HEK293 (cell line): ENCODE data around the gene DOCK4.

Source experiments
- CTCF ChIA-PET: fragments of 350-600 bp; formaldehyde crosslinking; extraction: SDS; loops from one replicate; lab custom pipeline; 2021; ENCODE audit warnings: antibody characterized with exemption; lab: Yijun Ruan, JAX
- POLR2A ChIA-PET: fragments of 300-600 bp; formaldehyde crosslinking; extraction: SDS; loops from one replicate; lab custom pipeline; 2020; ENCODE audit warnings: antibody characterized with exemption, inconsistent platforms; lab: Yijun Ruan, JAX
- H3K27ac ChIP-seq: fragments of 200-500 bp; sonication (Bioruptor generic); 2 replicates; pipeline ENCODE4 v1.5.1; 2014; ENCODE audit warnings: low read depth, low read length, control low read depth, inconsistent platforms; ENCODE audit errors: extremely low read depth
- H3K36me3 ChIP-seq, 2 experiments: fragments of 200-500 bp in 1 of 2; sonication (Bioruptor generic) in 1 of 2; 1 replicate in 1 of 2; 2 replicates in 1 of 2; pipeline ENCODE4 v1.5.1; 2014 to 2017; ENCODE audit warnings: inconsistent platforms in 2 of 2, low read length in 2 of 2; ENCODE audit not compliant: control insufficient read depth in 2 of 2, insufficient read depth in 1 of 2
- H3K4me1 ChIP-seq: fragments of 200-500 bp; sonication (Bioruptor generic); 2 replicates; pipeline ENCODE4 v1.5.1; 2014; ENCODE audit warnings: mild to moderate bottlenecking, low read length, inconsistent platforms; ENCODE audit not compliant: control insufficient read depth, insufficient read depth
- H3K4me3 ChIP-seq: 2 replicates; pipeline ENCODE4 v1.5.1; 2011; ENCODE audit warnings: low read depth, mild to moderate bottlenecking, control low read depth, low read length, moderate library complexity
- H3K9me3 ChIP-seq: fragments of 200-500 bp; sonication (Bioruptor generic); 2 replicates; pipeline ENCODE4 v1.5.1; 2014; ENCODE audit warnings: low read depth, low read length, inconsistent platforms; ENCODE audit not compliant: control insufficient read depth, insufficient read depth
- EGR2 ChIP-seq: fragments of 450-650 bp; formaldehyde crosslinking; IDR thresholded peaks from 2 replicates; pipeline ENCODE4 v1.5.1; 2016; ENCODE audit warnings: low read depth, missing biosample characterization, missing genetic modification characterization
- KLF7 ChIP-seq: fragments of 450-650 bp; formaldehyde crosslinking; IDR thresholded peaks from 2 replicates; pipeline ENCODE4 v1.5.1; 2016; ENCODE audit warnings: missing biosample characterization, missing genetic modification characterization, borderline replicate concordance
- KLF8 ChIP-seq: fragments of 450-650 bp; formaldehyde crosslinking; IDR thresholded peaks from 2 replicates; pipeline ENCODE4 v1.5.1; 2016; ENCODE audit warnings: missing biosample characterization, missing genetic modification characterization
- KLF9 ChIP-seq: fragments of 450-650 bp; formaldehyde crosslinking; IDR thresholded peaks from 2 replicates; pipeline ENCODE4 v1.5.1; 2016; ENCODE audit warnings: missing biosample characterization, missing genetic modification characterization, low read depth
- SP7 ChIP-seq: fragments of 450-650 bp; formaldehyde crosslinking; IDR thresholded peaks from 2 replicates; pipeline ENCODE4 v1.5.1; 2016; ENCODE audit warnings: missing biosample characterization, missing genetic modification characterization
- ZBTB20 ChIP-seq: fragments of 450-650 bp; formaldehyde crosslinking; IDR thresholded peaks from 2 replicates; pipeline ENCODE4 v1.5.1; 2016; ENCODE audit warnings: missing biosample characterization, missing genetic modification characterization
- ZFHX2 ChIP-seq: fragments of 450-650 bp; formaldehyde crosslinking; conservative IDR thresholded peaks from 2 replicates; pipeline ENCODE4 v1.5.1; 2016; ENCODE audit warnings: missing biosample characterization, missing genetic modification characterization
- ZFP37 ChIP-seq: fragments of 450-650 bp; formaldehyde crosslinking; IDR thresholded peaks from 2 replicates; pipeline ENCODE4 v1.5.1; 2016; ENCODE audit warnings: missing biosample characterization, missing genetic modification characterization
- ZFP41 ChIP-seq: fragments of 450-650 bp; formaldehyde crosslinking; IDR thresholded peaks from 2 replicates; pipeline ENCODE4 v1.5.1; 2016; ENCODE audit warnings: missing biosample characterization, missing genetic modification characterization, borderline replicate concordance
- ZNF138 ChIP-seq: fragments of 450-650 bp; formaldehyde crosslinking; IDR thresholded peaks from 2 replicates; pipeline ENCODE4 v1.5.1; 2016; ENCODE audit warnings: missing biosample characterization, missing genetic modification characterization, borderline replicate concordance
- ZNF530 ChIP-seq: fragments of 450-650 bp; formaldehyde crosslinking; IDR thresholded peaks from 2 replicates; pipeline ENCODE4 v1.5.1; 2016; ENCODE audit warnings: low read depth, missing biosample characterization, missing genetic modification characterization
- ZNF549 ChIP-seq: fragments of 450-650 bp; IDR thresholded peaks from 2 replicates; pipeline ENCODE4 v1.5.1; 2018; ENCODE audit warnings: missing biosample characterization, missing genetic modification characterization, mild to moderate bottlenecking, inconsistent platforms, moderate library complexity
- ZNF626 ChIP-seq: fragments of 450-650 bp; sonication (Bioruptor Pico); formaldehyde crosslinking; IDR thresholded peaks from 2 replicates; pipeline ENCODE4 v1.5.1; 2018; ENCODE audit warnings: missing biosample characterization, missing genetic modification characterization, inconsistent platforms
- ZNF76 ChIP-seq: fragments of 450-650 bp; formaldehyde crosslinking; IDR thresholded peaks from 2 replicates; pipeline ENCODE4; 2016; ENCODE audit warnings: low read depth, missing biosample characterization, missing genetic modification characterization, borderline replicate concordance
- ZNF830 ChIP-seq: fragments of 450-650 bp; IDR thresholded peaks from 2 replicates; pipeline ENCODE4 v1.5.0; 2018; ENCODE audit warnings: missing biosample characterization, missing genetic modification characterization, low read depth, mild to moderate bottlenecking, moderate library complexity
- TF ChIP-seq, protein P1 (sequence below): fragments of 450-650 bp; formaldehyde crosslinking; IDR thresholded peaks from 2 replicates; pipeline ENCODE4 v1.5.1; 2017; ENCODE audit warnings: missing biosample characterization, missing genetic modification characterization
- TF ChIP-seq, protein P2 (sequence below): fragments of 450-650 bp; formaldehyde crosslinking; IDR thresholded peaks from 2 replicates; pipeline ENCODE4 v1.5.1; 2016; ENCODE audit warnings: missing biosample characterization, missing genetic modification characterization
- TF ChIP-seq, protein P3 (sequence below): fragments of 450-650 bp; formaldehyde crosslinking; IDR thresholded peaks from 2 replicates; pipeline ENCODE4 v1.5.1; 2016; ENCODE audit warnings: missing biosample characterization, missing genetic modification characterization
- TF ChIP-seq, protein P4 (sequence below): fragments of 450-650 bp; formaldehyde crosslinking; IDR thresholded peaks from 2 replicates; pipeline ENCODE4 v1.5.1; 2017; ENCODE audit warnings: missing biosample characterization, missing genetic modification characterization
- TF ChIP-seq, protein P5 (sequence below): fragments of 450-650 bp; formaldehyde crosslinking; IDR thresholded peaks from 2 replicates; pipeline ENCODE4 v1.5.1; 2016; ENCODE audit warnings: missing biosample characterization, missing genetic modification characterization, borderline replicate concordance

Gene DOCK4

DNA sequence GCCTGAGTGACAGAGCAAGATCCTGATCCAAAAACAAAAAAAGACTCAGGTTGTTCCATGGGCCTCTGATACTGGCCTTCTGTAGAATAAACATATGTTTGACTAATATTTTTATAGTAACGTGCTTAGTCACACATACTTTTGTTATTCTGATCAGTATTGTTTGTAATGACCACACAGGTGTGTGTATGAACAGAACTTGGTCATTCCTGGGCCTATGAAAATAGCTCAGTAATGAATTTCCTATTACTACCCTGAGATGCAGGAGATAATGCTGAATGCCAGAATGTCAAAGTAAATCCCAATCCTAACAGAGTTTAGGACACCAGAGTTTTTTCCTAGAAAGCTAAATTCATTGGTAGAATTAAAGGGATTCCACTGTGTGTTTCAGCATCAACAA is 108.7 kb downstream of the DOCK4 start:
- CTCF ChIA-PET = no interaction called here
- Histone ChIP-seq H3K27ac (no peak overlapping the region), H3K4me3 (no peak overlapping the region), H3K36me3 (no peaks in the 10 kb centered on the region), H3K4me1 (no peaks in the 10 kb centered on the region), H3K9me3 (no peaks in the 10 kb centered on the region)
- TF ChIP-seq ZNF138 (tag by site-specific recombination) = no peak
- TF ChIP-seq, protein P1, sequence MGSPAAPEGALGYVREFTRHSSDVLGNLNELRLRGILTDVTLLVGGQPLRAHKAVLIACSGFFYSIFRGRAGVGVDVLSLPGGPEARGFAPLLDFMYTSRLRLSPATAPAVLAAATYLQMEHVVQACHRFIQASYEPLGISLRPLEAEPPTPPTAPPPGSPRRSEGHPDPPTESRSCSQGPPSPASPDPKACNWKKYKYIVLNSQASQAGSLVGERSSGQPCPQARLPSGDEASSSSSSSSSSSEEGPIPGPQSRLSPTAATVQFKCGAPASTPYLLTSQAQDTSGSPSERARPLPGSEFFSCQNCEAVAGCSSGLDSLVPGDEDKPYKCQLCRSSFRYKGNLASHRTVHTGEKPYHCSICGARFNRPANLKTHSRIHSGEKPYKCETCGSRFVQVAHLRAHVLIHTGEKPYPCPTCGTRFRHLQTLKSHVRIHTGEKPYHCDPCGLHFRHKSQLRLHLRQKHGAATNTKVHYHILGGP = 0 out of 2 replicates have a peak, but pooled peaks have one; percentile 44
- POLR2A ChIA-PET = no interaction called here

DNA sequence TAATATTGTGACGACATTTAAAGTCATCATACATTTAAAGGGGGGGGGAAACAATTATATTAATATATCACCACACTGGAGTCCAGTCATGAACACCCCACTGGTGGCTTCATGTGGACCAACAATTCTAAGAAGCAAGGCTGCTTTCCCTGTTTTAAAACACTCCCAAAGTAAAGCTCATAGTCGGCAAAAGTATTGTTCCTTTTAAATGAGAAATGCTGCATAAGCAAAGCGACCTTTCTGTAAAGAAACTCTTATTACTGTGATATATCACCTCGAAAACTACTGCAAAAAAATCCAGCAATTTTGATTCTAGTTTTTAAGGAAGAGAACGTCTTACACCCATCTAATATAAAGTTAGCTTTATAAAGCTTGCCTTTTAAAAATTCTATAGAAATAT is 112.8 kb downstream of the DOCK4 start:
- Histone ChIP-seq H3K4me3 (no peak overlapping the region), H3K27ac (no peak overlapping the region), H3K9me3 (no peaks in the 10 kb centered on the region), H3K4me1 (0 out of 2 replicates have a peak, but pooled peaks cover 6% of the 10 kb centered on the region), H3K36me3 (no peaks in the 10 kb centered on the region)
- no peak for TF ChIP-seq ZNF530 (tag by site-specific recombination)
- TF ChIP-seq SP7 (tag by site-specific recombination) = no peak
- no peak for TF ChIP-seq ZBTB20
- TF ChIP-seq, protein P2, sequence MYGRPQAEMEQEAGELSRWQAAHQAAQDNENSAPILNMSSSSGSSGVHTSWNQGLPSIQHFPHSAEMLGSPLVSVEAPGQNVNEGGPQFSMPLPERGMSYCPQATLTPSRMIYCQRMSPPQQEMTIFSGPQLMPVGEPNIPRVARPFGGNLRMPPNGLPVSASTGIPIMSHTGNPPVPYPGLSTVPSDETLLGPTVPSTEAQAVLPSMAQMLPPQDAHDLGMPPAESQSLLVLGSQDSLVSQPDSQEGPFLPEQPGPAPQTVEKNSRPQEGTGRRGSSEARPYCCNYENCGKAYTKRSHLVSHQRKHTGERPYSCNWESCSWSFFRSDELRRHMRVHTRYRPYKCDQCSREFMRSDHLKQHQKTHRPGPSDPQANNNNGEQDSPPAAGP (tag by site-specific recombination) = no peak
- TF ChIP-seq KLF9 = no peak
- no peak for TF ChIP-seq ZNF626 (tag by site-specific recombination)
- ChIA-PET POLR2A (no interaction called here), CTCF (interaction anchor here (0.6 to 0.8 kb wide), 3 partner anchors 251 to 330 kb away, joined by 3 read pairs; no protein-coding TSS in a partner anchor)

DNA sequence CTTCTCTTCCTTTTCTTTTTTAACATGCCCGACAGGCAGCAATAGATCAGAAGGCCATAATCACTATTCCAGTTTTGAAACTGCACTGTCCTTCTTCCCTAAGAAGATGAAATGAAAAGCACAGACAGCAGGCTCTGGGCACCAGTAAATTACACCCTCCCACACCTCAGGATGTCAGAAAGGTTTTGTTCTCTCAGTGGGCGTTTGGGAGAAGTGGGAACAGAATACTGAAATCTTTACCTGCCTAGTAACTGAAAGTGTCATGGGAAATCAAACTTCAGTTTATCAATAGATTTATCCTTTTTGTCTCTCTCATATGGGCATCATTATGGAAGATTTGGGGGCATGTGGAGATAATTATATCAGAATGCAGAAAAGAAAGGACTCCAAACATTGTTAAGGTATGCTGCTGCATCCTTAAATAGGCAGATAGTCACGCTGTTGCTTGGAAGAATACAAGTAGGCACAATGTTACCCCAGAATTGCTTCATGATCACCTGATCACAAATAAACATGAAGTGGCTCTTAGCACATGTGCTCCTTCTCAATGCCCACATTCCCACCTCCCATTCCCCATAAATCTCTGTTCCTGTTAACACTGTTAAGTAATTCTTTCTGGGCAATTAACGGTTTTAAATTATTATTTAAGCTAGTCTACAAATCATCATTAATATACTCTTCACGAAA is 113.3 kb downstream of the DOCK4 start:
- Histone ChIP-seq H3K9me3 (no peaks in the 10 kb centered on the region), H3K27ac (no peak overlapping the region), H3K36me3 (no peaks in the 10 kb centered on the region), H3K4me3 (no peak overlapping the region), H3K4me1 (0 out of 2 replicates have a peak, but pooled peaks cover 6% of the 10 kb centered on the region)
- ChIA-PET CTCF (interaction anchor here (0.6 to 0.7 kb wide), 2 partner anchors 250 to 329 kb away, joined by 3 read pairs; no protein-coding TSS in a partner anchor), POLR2A (no interaction called here)
- TF ChIP-seq ZNF76 (tag by site-specific recombination) (0 out of 2 replicates have a peak, but pooled peaks have one; percentile 20), ZFHX2 (tag by site-specific recombination) (peak; percentile 74), ZFP41 (tag by site-specific recombination) (no peak), EGR2 (tag by site-specific recombination) (peak; percentile 80)

DNA sequence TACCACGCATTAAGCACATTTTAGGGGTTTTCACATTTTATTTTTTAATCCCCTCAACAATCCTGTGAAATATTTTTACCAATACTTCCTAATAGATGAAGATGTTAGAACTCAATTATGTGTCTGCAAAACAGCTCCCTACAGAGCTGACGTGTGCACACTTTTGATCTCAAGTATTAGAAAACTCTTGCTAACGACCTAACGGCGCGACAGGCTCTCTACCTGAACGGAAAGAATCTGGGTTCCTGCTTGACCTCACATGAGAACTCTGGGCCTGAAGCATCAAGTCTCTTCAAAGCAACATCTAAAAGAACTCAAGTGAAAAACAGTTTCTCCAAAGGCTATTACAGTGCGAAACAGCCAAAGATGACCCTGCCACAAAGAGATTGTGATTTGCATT is 113.9 kb downstream of the DOCK4 start:
- CTCF ChIA-PET = no interaction called here
- 0 out of 2 replicates have a peak, but pooled peaks cover 10% of the 10 kb centered on the region for H3K4me1 ChIP-seq
- no peak overlapping the region for H3K4me3 ChIP-seq
- POLR2A ChIA-PET = no interaction called here
- H3K27ac ChIP-seq = no peak overlapping the region
- no peaks in the 10 kb centered on the region for H3K36me3 ChIP-seq
- no peaks in the 10 kb centered on the region for H3K9me3 ChIP-seq
- no peak for TF ChIP-seq ZNF830 (tag by site-specific recombination)
- no peak for TF ChIP-seq KLF7 (tag by site-specific recombination)
- TF ChIP-seq, protein P3, sequence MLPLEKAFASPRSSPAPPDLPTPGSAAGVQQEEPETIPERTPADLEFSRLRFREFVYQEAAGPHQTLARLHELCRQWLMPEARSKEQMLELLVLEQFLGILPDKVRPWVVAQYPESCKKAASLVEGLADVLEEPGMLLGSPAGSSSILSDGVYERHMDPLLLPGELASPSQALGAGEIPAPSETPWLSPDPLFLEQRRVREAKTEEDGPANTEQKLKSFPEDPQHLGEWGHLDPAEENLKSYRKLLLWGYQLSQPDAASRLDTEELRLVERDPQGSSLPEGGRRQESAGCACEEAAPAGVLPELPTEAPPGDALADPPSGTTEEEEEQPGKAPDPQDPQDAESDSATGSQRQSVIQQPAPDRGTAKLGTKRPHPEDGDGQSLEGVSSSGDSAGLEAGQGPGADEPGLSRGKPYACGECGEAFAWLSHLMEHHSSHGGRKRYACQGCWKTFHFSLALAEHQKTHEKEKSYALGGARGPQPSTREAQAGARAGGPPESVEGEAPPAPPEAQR (tag by site-specific recombination) = no peak
- no peak for TF ChIP-seq KLF8
- no peak for TF ChIP-seq ZFP37 (tag by site-specific recombination)
- TF ChIP-seq, protein P4, sequence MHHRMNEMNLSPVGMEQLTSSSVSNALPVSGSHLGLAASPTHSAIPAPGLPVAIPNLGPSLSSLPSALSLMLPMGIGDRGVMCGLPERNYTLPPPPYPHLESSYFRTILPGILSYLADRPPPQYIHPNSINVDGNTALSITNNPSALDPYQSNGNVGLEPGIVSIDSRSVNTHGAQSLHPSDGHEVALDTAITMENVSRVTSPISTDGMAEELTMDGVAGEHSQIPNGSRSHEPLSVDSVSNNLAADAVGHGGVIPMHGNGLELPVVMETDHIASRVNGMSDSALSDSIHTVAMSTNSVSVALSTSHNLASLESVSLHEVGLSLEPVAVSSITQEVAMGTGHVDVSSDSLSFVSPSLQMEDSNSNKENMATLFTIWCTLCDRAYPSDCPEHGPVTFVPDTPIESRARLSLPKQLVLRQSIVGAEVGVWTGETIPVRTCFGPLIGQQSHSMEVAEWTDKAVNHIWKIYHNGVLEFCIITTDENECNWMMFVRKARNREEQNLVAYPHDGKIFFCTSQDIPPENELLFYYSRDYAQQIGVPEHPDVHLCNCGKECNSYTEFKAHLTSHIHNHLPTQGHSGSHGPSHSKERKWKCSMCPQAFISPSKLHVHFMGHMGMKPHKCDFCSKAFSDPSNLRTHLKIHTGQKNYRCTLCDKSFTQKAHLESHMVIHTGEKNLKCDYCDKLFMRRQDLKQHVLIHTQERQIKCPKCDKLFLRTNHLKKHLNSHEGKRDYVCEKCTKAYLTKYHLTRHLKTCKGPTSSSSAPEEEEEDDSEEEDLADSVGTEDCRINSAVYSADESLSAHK (tag by site-specific recombination) = no peak
- TF ChIP-seq, protein P5, sequence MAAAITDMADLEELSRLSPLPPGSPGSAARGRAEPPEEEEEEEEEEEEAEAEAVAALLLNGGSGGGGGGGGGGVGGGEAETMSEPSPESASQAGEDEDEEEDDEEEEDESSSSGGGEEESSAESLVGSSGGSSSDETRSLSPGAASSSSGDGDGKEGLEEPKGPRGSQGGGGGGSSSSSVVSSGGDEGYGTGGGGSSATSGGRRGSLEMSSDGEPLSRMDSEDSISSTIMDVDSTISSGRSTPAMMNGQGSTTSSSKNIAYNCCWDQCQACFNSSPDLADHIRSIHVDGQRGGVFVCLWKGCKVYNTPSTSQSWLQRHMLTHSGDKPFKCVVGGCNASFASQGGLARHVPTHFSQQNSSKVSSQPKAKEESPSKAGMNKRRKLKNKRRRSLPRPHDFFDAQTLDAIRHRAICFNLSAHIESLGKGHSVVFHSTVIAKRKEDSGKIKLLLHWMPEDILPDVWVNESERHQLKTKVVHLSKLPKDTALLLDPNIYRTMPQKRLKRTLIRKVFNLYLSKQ (tag by site-specific recombination) = no peak
- no peak for TF ChIP-seq ZNF549 (tag by site-specific recombination)
